Upper lobe of left lung (tissue), 4 donors: ENCODE measurements around the gene FCRL5.

Experiments used
- POLR2A ChIP-seq, 4 donors: fragments of 450-650 bp; IDR thresholded peaks; one replicate each; pipeline ENCODE4 v1.5.1; 2016 to 2017; ENCODE audit warnings: antibody characterized with exemption in 4 of 4, mild to moderate bottlenecking in 2 of 4
- TF ChIP-seq, protein P1 (sequence below), 6 experiments: fragments of 450-650 bp in 4 of 6; fragments of 200-600 bp in 2 of 6; sonication (generic) in 2 of 6; IDR thresholded peaks; one replicate each; pipeline ENCODE4 v1.5.1; 2016 to 2019; ENCODE audit warnings: antibody characterized with exemption in 6 of 6

GRCh38 chr1:157577420-157577819 is 25.1 kb upstream of the FCRL5 start:
- TF ChIP-seq POLR2A (IDR thresholded peaks at IDR 0.05), result no peak
- TF ChIP-seq, protein P1, sequence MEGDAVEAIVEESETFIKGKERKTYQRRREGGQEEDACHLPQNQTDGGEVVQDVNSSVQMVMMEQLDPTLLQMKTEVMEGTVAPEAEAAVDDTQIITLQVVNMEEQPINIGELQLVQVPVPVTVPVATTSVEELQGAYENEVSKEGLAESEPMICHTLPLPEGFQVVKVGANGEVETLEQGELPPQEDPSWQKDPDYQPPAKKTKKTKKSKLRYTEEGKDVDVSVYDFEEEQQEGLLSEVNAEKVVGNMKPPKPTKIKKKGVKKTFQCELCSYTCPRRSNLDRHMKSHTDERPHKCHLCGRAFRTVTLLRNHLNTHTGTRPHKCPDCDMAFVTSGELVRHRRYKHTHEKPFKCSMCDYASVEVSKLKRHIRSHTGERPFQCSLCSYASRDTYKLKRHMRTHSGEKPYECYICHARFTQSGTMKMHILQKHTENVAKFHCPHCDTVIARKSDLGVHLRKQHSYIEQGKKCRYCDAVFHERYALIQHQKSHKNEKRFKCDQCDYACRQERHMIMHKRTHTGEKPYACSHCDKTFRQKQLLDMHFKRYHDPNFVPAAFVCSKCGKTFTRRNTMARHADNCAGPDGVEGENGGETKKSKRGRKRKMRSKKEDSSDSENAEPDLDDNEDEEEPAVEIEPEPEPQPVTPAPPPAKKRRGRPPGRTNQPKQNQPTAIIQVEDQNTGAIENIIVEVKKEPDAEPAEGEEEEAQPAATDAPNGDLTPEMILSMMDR (IDR thresholded peaks at IDR 0.05), result no peak
